ENCODE results near the gene YIF1A. TPM values are rescaled to one million over a fixed set of nuclear protein-coding genes. Genes with fewer than 3 reads are reported as not detected.

The YIF1A gene
- total RNA-seq, 1 experiment from 2014 or later = 54.7 TPM

DNA sequence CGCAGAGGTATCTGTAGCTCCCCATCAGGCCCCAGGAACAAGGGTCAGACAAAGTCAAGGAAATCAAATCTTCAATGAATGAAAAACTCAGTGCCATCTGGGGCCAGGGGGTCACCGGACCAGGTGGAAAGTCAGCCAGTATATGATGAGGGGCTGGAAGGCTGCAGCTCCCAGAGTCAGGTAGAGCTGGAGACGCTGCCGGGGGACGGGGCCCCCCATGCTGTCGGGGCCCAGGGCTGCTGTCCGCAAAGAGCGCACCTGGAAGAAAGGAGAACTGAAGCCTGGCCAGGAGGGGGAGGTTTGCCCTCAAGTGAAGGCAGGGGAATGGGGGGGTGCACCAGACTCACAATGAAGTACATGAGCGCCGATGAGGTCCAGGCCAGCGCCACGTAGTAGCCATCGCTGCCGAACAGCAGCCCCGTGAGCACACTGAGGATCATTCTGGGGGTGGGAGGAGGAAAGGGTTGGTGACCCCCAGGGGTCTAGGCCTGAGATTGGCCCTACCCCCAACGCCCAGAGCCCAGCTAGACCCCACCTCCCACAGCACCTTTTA is 4.3 kb downstream of the YIF1A start:
- H3K4me1 ChIP-seq (ENCODE audit: control insufficient read depth in 1 of 2, insufficient read depth in 2 of 2, low read length in 2 of 2) = peaks cover 4 to 39% of the 10 kb centered on the region in 2 experiments; a peak in 3 of 4 replicates
- intact Hi-C loops (cut with micrococcal nuclease) = no loop called here
- ChIA-PET CTCF (interaction anchor here (1.1 kb wide), 1 partner anchor 573 kb away, joined by 3 read pairs; the partner anchor contains the start of gene KAT5), RAD21 (ENCODE audit: low non-redundant PET in 1 of 2, low total read pairs in 2 of 2, uncharacterized antibody in 2 of 2, unreplicated experiment in 2 of 2) (no interaction called here), POLR2A (no interaction called here)
- no peak overlapping the region for H3K4me3 ChIP-seq (replicated peaks in 1 of 2; ENCODE audit: low read depth in 1 of 2, low read length in 2 of 2)
- no peaks in the 10 kb centered on the region for H3K9me3 ChIP-seq (ENCODE audit: control insufficient read depth in 1 of 2, insufficient read depth in 1 of 2, low read depth in 1 of 2, low read length in 2 of 2)
- H2AFZ ChIP-seq (ENCODE audit: low read depth, low read length, poor library complexity, severe bottlenecking) = no peak overlapping the region
- H3K36me3 ChIP-seq (ENCODE audit: control insufficient read depth in 1 of 2, insufficient read depth in 2 of 2, low read length in 2 of 2) = no peaks in the 10 kb centered on the region
- no TSS peak for BruUV-seq (replicated peaks)
- no peaks in the 10 kb centered on the region for H3K27me3 ChIP-seq (ENCODE audit: insufficient read depth, low read length)
- DNase-seq (ENCODE audit: low read depth, low spot score) (no peak), ATAC-seq (no peak)
- TF ChIP-seq ZNF274 (IDR thresholded peaks at IDR 0.05; ENCODE audit: low read depth, low read length) = no peak
- peaks cover 19% of the 10 kb centered on the region for H3K79me2 ChIP-seq (ENCODE audit: insufficient read depth, low read length)
- no peak overlapping the region for H3K9ac ChIP-seq (ENCODE audit: low read length)
- H3K27ac ChIP-seq (ENCODE audit: low read depth, low read length) = no peak overlapping the region
- H4K20me1 ChIP-seq (ENCODE audit: insufficient read depth) = no peaks in the 10 kb centered on the region
- H3K9me2 ChIP-seq (ENCODE audit: insufficient read depth) = no peaks in the 10 kb centered on the region
- H3K4me2 ChIP-seq (ENCODE audit: low read length) = no peak overlapping the region

GRCh38 chr11:66283461-66284105 is 5.4 kb downstream of the YIF1A start:
- ATAC-seq (no peak), DNase-seq (ENCODE audit: low read depth, low spot score) (no peak)
- no peak overlapping the region for H3K4me2 ChIP-seq (ENCODE audit: low read length)
- H2AFZ ChIP-seq (ENCODE audit: low read depth, low read length, poor library complexity, severe bottlenecking) = no peak overlapping the region
- no peaks in the 10 kb centered on the region for H3K9me2 ChIP-seq (ENCODE audit: insufficient read depth)
- peaks cover 18% of the 10 kb centered on the region for H3K79me2 ChIP-seq (ENCODE audit: insufficient read depth, low read length)
- no peaks in the 10 kb centered on the region for H4K20me1 ChIP-seq (ENCODE audit: insufficient read depth)
- no TSS peak for BruUV-seq (replicated peaks)
- TF ChIP-seq, protein P1, sequence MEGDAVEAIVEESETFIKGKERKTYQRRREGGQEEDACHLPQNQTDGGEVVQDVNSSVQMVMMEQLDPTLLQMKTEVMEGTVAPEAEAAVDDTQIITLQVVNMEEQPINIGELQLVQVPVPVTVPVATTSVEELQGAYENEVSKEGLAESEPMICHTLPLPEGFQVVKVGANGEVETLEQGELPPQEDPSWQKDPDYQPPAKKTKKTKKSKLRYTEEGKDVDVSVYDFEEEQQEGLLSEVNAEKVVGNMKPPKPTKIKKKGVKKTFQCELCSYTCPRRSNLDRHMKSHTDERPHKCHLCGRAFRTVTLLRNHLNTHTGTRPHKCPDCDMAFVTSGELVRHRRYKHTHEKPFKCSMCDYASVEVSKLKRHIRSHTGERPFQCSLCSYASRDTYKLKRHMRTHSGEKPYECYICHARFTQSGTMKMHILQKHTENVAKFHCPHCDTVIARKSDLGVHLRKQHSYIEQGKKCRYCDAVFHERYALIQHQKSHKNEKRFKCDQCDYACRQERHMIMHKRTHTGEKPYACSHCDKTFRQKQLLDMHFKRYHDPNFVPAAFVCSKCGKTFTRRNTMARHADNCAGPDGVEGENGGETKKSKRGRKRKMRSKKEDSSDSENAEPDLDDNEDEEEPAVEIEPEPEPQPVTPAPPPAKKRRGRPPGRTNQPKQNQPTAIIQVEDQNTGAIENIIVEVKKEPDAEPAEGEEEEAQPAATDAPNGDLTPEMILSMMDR (IDR thresholded peaks at IDR 0.05 in 2 of 3, conservative IDR thresholded peaks at IDR 0.05 in 1 of 3; ENCODE audit: borderline replicate concordance in 1 of 3, insufficient read depth in 1 of 3, low read depth in 2 of 3, low read length in 2 of 3) = peak in 2 of 3 experiments; percentile 17 to 21; a peak in 2 of 6 replicates
- TF ChIP-seq ELF1 (IDR thresholded peaks at IDR 0.05; ENCODE audit: borderline replicate concordance, low read depth) = no peak
- ChIA-PET POLR2A (no interaction called here), RAD21 (ENCODE audit: low non-redundant PET in 1 of 2, low total read pairs in 2 of 2, uncharacterized antibody in 2 of 2, unreplicated experiment in 2 of 2) (no interaction called here), CTCF (interaction anchor here (1.0 to 3.0 kb wide), 3 partner anchors 11 to 572 kb away, joined by 3 to 17 read pairs (median 3); partner anchors contain the start of gene KAT5)
- no peak overlapping the region for H3K9ac ChIP-seq (ENCODE audit: low read length)
- H3K36me3 ChIP-seq (ENCODE audit: control insufficient read depth in 1 of 2, insufficient read depth in 2 of 2, low read length in 2 of 2) = no peaks in the 10 kb centered on the region
- H3K27ac ChIP-seq (ENCODE audit: low read depth, low read length) = 0 out of 2 replicates have a peak overlapping the region, but pooled peaks have one; percentile 31
- H3K4me1 ChIP-seq (ENCODE audit: control insufficient read depth in 1 of 2, insufficient read depth in 2 of 2, low read length in 2 of 2) = peaks cover 4 to 35% of the 10 kb centered on the region in 2 experiments; a peak in 3 of 4 replicates
- no peak overlapping the region for H3K4me3 ChIP-seq (replicated peaks in 1 of 2; ENCODE audit: low read depth in 1 of 2, low read length in 2 of 2)
- no peaks in the 10 kb centered on the region for H3K9me3 ChIP-seq (ENCODE audit: control insufficient read depth in 1 of 2, insufficient read depth in 1 of 2, low read depth in 1 of 2, low read length in 2 of 2)
- intact Hi-C loops (cut with micrococcal nuclease) = no loop called here
- H3K27me3 ChIP-seq (ENCODE audit: insufficient read depth, low read length) = no peaks in the 10 kb centered on the region

All from HCT116 (cell line).